Choroid plexus epithelial cell (primary cell): ENCODE measurements around the gene EPHA4.

ENCODE experiments used
- DNase-seq: peaks from one replicate; pipeline ENCODE4 v3.0.0-alpha.2; 2010; ENCODE audit warnings: low read depth
- H3K4me3 ChIP-seq: 2 replicates; pipeline ENCODE4 v1.5.1; 2011; ENCODE audit warnings: low read depth, mild to moderate bottlenecking, control low read depth, low read length, moderate library complexity
- TF ChIP-seq, protein P1 (sequence below): conservative IDR thresholded peaks from 2 replicates; pipeline ENCODE4 v1.5.1; 2011; ENCODE audit warnings: low read depth, mild to moderate bottlenecking, control low read depth, inconsistent platforms, low read length, moderate library complexity

Gene EPHA4

DNA sequence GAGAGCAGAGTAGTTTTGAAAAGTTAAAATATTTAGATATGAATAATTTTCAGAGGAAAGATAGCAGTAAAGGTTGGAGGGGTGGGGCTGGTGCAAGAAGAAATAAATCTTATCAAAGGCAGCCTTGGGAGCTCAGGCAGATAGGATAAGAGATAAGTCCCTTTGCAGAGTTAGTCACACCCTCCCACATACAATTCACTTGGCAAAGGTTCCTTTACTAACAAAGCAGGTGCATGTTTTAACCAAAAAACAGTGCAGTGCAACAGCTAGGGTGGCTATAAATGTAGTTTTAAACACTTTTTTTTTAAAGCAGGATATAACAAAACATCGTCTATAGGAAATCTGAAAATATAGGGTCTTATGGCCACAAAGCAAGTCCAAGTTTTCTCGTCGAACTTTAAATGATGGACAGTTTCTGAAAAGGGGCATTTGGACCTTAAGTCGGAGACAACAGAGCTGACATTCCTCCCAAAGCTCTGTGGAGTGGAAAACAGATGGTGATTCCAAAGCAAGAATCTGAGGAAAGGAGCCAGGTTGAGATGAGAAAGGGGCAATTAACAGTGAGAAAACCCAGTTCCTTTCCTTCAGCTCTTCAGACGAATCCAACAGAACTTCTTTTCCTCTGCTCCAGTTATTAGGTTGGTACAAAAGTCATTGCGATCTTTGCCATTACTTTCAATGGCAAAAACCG lies 53.0 kb downstream of the EPHA4 start:
- H3K4me3 ChIP-seq: no peak overlapping the region
- TF ChIP-seq, protein P1, sequence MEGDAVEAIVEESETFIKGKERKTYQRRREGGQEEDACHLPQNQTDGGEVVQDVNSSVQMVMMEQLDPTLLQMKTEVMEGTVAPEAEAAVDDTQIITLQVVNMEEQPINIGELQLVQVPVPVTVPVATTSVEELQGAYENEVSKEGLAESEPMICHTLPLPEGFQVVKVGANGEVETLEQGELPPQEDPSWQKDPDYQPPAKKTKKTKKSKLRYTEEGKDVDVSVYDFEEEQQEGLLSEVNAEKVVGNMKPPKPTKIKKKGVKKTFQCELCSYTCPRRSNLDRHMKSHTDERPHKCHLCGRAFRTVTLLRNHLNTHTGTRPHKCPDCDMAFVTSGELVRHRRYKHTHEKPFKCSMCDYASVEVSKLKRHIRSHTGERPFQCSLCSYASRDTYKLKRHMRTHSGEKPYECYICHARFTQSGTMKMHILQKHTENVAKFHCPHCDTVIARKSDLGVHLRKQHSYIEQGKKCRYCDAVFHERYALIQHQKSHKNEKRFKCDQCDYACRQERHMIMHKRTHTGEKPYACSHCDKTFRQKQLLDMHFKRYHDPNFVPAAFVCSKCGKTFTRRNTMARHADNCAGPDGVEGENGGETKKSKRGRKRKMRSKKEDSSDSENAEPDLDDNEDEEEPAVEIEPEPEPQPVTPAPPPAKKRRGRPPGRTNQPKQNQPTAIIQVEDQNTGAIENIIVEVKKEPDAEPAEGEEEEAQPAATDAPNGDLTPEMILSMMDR: no peak
- no peak for DNase-seq

- TF ChIP-seq, protein P1: no peak
- no peak overlapping the region for H3K4me3 ChIP-seq
- DNase-seq: peak; percentile 41
These were observed 53.7 kb downstream of the EPHA4 start for GRCh38 chr2:221518201-221518934.

GRCh38 chr2:221517696-221518151 lies 54.4 kb downstream of the EPHA4 start:
- TF ChIP-seq, protein P1: no peak
- DNase-seq: no peak
- H3K4me3 ChIP-seq: no peak overlapping the region

DNA sequence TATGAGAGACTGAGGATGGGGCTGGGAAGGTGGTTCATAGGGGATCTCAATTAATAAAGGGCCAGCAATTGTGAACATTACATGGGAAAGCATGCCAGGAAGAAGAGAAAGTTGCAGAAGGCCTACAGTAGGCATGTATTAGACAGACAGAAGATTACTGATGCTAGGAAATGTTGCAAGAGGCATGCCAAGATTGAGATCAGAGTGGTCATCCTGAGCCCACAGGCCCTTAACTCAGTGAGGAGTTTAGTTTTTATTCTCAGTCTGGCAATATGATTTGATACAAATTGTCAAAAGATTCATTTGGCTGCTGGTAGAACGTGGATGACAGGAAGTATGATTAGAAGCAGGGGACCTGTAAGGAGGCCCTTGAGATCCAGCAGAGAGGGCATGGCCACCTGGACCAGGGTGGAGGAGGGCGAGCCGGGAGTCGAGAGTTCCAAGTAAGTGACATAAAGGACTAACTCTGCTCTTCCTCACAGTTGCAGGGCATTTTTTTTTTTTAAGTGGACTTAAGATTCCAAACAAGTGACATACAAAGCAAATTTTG lies 54.9 kb downstream of the EPHA4 start:
- TF ChIP-seq, protein P1: no peak
- DNase-seq: no peak
- H3K4me3 ChIP-seq: no peak overlapping the region

DNA sequence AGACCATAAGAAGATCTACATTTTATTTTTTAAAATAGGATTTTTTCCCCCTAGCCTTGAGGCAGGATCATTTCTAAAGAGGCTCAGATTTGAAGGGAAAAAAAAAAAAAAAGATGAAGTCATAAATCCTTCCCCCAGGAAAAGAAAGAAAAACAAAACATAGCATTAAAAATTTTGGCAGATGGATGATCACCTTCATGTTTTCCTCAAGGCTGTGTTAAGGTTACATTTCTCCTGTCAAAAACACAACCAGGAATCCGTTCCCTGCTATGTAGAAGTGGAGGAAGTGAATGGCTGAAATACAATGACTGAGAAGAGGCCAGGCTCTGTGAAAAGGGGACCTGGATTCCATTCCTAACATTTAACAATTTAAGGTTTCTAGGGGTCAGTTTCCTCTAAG lies 56.2 kb downstream of the EPHA4 start:
- TF ChIP-seq, protein P1: no peak
- no peak for DNase-seq

DNA sequence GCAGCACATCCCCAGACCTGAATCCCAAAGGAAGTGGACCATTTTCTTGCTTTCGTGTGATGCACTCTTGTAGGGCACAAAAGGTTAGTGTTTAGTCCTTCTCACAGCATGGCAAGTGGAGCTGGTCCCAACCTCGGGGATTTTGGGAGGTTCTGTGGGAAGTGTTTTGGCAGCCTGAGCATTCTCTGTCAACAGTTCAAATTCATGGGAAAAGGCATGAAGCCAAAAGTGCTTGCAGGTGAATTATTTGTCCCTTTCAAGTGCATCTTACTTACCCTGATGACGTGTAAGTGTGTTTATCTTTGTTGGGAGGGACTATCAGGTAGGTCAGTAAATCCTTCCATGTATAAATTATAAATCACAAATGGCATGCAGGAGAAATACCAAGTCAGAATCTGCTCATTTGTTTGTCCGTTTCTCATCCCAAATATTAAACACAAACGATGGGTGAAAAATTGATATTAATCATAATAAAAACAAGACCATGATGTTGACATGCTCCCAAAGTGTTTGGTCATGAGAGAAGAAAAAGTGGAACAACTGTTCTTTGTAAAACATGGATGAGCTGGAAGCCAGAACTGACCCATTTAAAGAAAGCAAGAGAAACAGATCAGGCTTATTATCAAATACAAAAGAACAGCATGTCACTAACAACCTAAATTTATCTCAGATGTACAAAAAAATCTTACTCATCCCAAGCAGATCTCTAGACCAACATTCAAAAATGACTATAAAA lies 57.6 kb downstream of the EPHA4 start:
- H3K4me3 ChIP-seq: no peak overlapping the region
- DNase-seq: no peak
- TF ChIP-seq, protein P1: no peak

More for the DNA sequence above, 56.2 kb downstream of the EPHA4 start:
- no peak overlapping the region for H3K4me3 ChIP-seq
